ENCODE data around the gene DGKA.

Gene DGKA

DNA sequence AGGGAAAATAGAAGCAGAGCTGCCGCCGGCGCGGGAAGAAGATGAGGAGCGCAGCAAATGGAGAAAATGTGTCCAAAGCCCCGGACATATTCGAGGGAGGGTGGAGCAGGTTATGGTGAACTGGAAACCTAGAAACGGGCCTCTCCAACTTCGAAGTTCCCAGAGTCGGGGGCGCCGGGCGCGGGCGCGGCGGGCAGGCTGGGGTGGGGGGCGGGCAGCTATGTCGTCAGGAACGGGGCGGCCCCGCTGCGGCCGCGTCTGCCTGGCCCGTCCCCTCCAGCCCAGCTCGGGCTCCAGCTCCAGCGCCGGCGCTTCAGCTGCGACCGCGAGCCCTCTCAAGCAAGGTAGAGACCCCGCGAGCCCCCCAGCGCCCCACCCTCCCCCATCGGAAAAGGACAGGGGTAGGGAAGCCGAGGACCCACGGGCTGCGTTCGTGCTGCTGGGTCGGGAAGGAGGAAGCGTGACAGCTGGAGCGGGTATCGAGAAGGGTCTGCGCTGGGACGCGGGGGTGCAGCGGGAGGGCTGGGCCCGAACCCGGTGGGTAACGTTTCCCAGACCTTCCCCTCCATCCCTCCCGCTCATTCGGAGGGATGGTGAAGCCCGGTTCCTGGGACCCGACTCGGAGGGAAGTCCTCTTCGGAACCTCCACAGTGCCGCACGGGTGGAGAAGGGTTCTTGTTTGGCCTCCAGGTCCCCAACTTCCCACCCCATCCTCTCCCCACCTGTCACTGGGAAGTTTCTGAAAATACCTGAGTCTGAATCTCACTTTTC lies 1.0 kb downstream of the DGKA start:
- DNase-seq = peak; percentile 41

- DNase-seq = peak; percentile 54
These were observed 1.6 kb downstream of the DGKA start for GRCh38 chr12:55932551-55932910.

DNA sequence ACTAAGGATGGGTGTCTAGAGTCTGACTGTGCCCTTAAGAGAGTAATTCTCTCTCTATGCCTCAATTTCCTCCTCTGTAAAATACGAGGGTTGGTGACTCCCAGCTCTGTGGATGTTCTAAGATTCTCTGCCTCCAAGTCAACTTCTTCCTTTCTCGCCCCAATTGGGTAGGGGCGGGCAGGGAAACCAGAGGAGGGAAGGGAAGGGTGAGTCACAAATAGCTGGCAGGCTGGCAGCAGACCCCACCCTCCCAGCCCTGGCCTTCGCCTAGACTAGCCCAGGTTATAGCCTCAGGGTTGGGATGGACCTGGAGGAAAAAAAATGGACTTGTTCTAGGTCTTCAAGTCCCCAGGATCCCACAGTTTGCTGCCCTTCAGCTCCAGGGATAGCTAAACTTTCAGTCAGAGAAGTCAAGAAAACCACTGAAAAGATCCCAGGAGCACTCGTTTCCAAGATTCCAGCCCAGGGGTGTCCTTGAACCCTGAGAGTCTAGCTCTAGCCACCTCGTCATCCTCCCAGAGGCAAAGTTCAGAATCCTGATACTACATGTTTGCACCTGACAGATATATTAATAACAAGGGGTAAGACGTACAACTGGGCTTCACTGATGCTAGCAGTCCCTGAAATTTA lies 2.3 kb downstream of the DGKA start:
- peak; percentile 23 for DNase-seq

DNA sequence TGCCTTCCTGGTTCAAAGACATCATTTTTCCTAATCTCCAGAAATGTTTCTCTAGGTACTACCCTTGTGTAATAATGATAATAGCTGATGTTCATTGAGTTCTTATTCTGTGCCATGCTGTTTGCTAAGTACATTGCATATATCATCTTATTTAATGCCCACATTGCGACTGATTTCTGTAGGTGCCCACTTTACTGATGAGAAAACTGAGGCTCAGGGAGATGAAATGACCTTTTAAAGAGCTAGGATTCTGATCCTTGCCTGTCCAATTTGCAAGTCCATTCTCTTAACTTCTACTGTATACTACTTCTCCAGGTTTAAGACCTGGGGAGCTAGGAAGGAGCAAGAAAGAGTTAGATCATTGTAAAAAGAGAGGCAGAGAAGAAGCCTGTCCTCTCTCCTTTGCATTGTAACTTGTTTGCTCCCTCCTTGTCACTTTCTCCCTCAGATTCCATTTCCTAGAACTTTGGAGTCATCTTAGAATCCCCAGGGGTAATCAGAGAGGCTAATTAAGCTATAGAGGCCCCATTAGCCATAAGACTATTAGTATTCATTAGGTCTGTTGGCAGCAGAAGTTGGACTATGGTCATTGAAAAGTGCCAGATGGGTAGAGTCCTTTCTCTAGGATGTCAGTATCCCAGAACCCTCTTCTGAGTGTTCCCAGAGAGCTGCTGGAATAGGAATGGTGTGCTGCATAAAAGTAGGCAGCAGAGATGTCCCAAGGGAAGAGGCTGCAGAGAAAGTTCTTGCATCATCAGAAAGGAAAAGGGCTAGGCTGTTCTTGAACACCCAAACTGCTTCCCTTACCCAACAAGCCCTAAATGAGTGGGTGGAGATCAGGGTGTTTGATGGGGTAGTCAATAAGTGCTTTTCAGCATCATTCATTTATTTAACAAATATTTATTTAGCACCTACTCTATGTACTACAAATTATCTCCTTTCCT lies 3.1 kb downstream of the DGKA start:
- DNase-seq = no peak

DNA sequence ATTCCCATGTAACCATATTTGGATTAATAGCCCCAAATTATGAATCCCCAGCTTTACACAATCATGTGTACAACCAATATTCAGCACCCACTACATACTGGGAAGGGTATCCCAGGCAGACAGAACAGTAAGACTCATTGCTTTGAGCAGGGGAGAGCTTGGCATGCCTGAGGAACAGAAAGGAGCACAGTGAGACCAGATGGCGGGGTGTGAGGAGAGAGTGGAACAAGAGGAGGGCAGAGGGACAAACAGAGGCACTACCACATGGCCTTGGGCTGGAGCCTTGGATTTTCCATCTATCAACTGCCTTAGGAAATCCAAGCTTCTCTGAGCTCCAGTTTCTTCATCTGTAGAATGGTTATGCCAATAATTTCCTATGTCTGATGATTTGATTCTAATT lies 3.8 kb downstream of the DGKA start:
- DNase-seq = no peak

GRCh38 chr12:55935738-55936151 lies 4.8 kb downstream of the DGKA start:
- DNase-seq = peak; percentile 59

GRCh38 chr12:55937981-55938380 lies 7.0 kb downstream of the DGKA start:
- no peak for DNase-seq

DNA sequence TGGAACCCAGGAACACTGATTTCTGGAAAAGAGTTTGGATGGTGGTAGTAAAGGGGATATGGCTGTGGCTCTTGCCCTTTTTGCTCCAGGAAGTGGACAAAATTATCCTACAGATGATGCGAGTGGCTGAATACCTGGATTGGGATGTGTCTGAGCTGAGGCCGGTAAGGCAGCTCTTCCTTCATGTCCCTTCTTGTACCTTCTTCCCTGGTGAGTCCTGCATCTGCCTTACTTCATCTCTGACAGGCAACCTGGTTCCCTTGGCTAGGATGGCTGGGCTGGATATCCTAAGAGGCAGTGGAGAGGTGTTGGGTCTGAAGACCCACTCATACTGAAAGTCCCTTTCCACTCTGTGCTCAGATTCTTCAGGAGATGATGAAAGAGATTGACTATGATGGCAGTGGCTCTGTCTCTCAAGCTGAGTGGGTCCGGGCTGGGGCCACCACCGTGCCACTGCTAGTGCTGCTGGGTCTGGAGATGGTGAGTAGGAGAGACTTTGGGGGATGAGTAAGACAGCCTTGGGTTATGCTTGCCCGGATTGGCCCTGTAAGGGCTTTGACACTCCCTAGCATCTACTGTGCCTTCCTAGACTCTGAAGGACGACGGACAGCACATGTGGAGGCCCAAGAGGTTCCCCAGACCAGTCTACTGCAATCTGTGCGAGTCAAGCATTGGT lies 8.0 kb downstream of the DGKA start:
- no peak for DNase-seq

DNA sequence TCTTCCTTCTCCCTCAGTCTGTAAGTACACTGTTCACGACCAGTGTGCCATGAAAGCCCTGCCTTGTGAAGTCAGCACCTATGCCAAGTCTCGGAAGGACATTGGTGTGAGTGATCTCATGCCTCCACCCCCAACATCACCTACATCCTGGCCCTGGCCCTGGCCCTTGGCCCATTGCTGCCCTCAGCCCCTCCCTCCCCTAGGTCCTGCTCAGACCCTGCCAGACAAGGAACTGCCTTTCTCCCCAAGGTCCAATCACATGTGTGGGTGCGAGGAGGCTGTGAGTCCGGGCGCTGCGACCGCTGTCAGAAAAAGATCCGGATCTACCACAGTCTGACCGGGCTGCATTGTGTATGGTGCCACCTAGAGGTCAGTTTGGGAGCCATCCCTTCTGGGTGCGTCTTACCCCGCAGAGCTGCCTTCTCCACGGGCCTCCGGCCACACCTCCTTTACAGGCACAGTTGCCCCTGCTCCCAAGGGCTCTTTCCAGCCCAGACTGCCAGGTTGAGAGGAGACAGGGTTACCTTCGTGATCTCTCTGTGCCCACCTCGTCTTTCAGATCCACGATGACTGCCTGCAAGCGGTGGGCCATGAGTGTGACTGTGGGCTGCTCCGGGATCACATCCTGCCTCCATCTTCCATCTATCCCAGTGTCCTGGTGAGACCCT lies 9.2 kb downstream of the DGKA start:
- peak; percentile 84 for DNase-seq

- DNase-seq = no peak
These were observed 11.1 kb downstream of the DGKA start for GRCh38 chr12:55942055-55942454.

- DNase-seq = no peak
These were observed 11.7 kb downstream of the DGKA start for GRCh38 chr12:55942577-55943136.

DNA sequence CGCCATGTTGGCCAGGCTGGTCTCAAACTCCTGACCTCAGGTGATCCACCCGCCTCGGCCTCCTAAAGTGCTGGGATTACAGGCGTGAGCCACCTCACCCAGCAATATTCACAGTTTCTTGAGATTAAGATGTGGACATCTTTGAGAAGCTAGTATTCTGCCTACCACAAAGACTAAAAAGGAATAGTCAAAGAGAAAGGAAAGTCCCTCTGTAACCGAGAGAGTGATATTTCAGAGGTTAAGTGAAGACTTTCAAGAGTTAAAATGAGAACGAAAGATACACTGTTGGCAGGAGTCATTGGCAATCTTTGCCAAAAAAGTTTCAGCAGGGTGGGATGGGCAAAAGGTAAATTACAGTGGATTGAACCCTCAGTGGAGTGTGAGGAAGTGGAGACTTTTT lies 15.6 kb downstream of the DGKA start:
- no peak for DNase-seq

DNA sequence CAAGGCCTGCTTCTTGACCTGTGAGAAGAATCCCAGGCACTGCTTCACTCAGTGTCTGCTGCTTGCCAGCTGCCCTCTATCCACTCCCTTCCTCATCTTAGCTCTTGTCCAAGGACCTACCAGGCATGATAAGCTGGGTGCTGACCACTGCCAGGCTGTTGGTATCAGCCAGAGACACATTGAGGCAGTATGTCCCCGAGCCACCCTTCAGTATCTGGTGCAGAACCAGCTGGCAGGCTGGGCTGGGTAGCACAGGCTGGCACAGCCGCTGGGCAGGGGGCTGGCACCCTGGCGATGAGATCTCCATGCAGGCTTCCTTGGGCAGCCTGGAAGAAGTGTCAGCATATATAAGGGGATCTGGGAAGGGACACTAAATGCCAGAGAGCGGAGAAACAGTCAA lies 24.4 kb downstream of the DGKA start:
- DNase-seq = no peak

GRCh38 chr12:55955800-55956508 lies 25.0 kb downstream of the DGKA start:
- peak; percentile 47 for DNase-seq

DNA sequence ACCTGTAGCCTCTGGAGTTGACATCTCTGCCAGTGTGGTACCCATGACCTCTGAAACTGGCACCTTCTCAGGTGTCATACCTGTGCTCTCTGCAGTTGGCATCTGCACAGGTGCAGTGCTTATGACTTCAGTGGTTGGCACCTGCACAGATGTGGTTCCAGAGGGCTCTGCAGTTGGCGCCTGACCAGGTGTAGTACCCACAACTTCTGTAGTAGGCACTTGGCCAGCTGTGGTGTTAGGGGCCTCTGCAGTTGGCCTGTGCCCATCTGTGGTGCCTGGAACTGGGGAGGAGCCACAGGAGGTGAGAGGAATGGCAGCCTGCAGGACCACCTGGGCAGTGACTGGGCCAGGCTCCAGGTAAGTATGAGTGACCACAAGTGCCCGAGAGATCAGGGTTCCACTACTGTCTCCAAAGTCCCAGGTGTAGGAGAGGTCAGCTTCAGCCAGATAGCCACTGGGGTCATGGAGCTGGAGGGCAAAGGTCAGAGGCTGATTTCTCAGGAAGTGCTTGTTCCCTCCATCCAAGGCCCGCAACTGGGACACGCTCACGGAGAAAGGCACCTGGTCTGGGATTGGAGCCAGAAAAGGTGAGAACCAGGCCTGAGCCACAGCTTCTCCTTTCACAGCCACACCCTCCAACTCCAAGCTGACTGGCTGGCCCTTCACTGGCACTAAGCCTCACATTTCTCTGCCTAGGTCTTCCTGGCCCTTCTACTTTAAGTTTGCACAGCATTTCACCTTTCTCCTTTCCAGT lies 26.3 kb downstream of the DGKA start:
- DNase-seq = no peak

GRCh38 chr12:55963760-55964159 lies 32.8 kb downstream of the DGKA start:
- no peak for DNase-seq

GRCh38 chr12:55965240-55965639 lies 34.3 kb downstream of the DGKA start:
- no peak for DNase-seq

- DNase-seq = no peak
These were observed 35.0 kb downstream of the DGKA start, which contains the start of gene PMEL for GRCh38 chr12:55965941-55966407. Gene PMEL (minus strand): TSS chr12:55966042. CDS start chr12:55966011, 31 bp downstream.

DNA sequence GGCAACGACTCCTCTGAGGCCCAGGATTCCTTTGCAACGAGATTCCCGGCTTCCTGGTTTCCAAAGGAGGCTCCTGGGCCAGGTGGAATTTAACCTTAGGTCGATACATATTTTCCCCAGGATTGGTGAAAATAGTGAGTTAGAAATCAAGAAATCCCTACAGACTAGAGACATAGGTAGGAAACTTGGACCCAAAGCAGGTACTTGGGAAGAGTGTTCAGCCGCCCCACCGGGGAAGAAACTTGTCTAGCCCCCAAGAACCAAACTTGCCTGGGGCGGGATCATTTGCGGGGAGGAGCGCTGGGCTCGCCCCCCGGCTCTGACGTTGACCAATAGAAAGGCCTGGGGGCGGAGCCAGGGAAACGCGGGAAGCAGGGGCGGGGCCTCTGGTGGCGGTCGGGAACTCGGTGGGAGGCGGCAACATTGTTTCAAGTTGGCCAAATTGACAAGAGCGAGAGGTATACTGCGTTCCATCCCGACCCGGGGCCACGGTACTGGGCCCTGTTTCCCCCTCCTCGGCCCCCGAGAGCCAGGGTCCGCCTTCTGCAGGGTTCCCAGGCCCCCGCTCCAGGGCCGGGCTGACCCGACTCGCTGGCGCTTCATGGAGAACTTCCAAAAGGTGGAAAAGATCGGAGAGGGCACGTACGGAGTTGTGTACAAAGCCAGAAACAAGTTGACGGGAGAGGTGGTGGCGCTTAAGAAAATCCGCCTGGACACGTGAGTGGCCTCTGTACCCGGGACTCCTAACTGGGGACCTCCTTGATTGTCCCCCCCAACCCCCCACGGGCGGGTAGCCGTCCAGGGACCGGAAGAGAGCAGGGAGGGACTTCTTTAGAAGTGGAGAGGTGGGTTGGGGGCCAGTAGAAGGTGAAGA lies 35.7 kb downstream of the DGKA start, which contains the start of gene CDK2:
Gene CDK2 (plus strand): TSS at position 423 of the 874 bp plus-strand sequence. CDS start 179 bp downstream, at position 602.
- peak; percentile 90 for DNase-seq

All from activated naive CD4-positive, alpha-beta T cell treated with Interleukin-2 at 50 U/mL for 16 hours (primary cell).